ENCODE data around the gene NBAS. TPM values are rescaled to one million over a fixed set of nuclear protein-coding genes. Genes with fewer than 3 reads are reported as not detected.

NBAS gene
- total and polyA plus RNA-seq, 2 of the 4 experiments (the other 2 are of a cell fraction): 22.3 to 105 TPM

- in situ Hi-C loops (cut with MboI; ENCODE audit: low sequenced_read_pairs) (no loop called here), dilution Hi-C loops (cut with HindIII; ENCODE audit: low sequenced_read_pairs, unreplicated experiment) (no loop called here), intact Hi-C loops (cut with micrococcal nuclease) (loop anchor here (10.0 kb wide), 1 partner anchor 390 kb away; the partner anchor contains the start of gene NBAS)
- H3K9me3 ChIP-seq (ENCODE audit: control insufficient read depth, insufficient read depth, low read length): no peaks in the 10 kb centered on the region
- H2AK5ac ChIP-seq (ENCODE audit: low read depth, low read length): no peak overlapping the region
- H3K4me2 ChIP-seq (ENCODE audit: low read depth, low read length): no peak overlapping the region
- H3K27me3 ChIP-seq (ENCODE audit: control insufficient read depth, insufficient read depth, low read length): no peaks in the 10 kb centered on the region
- no peak overlapping the region for H3K4me3 ChIP-seq (ENCODE audit: insufficient read depth, low read depth, low read length)
- no peak overlapping the region for H3K4ac ChIP-seq (ENCODE audit: low read depth, low read length)
- H4K5ac ChIP-seq (ENCODE audit: low read depth, low read length): no peak overlapping the region
- H3K23ac ChIP-seq (ENCODE audit: low read depth, low read length): no peak overlapping the region
- no peak overlapping the region for H4K8ac ChIP-seq (ENCODE audit: low read depth in 2 of 2, low read length in 2 of 2)
- ChIA-PET POLR2A (ENCODE audit: unreplicated experiment) (interaction anchor here (0.6 kb wide), 1 partner anchor 387 kb away, joined by 6 read pairs; the partner anchor contains the start of gene NBAS), CTCF (no interaction called here)
- no peak overlapping the region for H3K27ac ChIP-seq (ENCODE audit: insufficient read depth, low read length)
- H2AK9ac ChIP-seq (replicated peaks; ENCODE audit: low read depth, low read length, poor library complexity): no peak overlapping the region
- DNase-seq (no peak), ATAC-seq (ENCODE audit: low read depth) (no peak)
- no peak overlapping the region for H2BK120ac ChIP-seq (ENCODE audit: low read depth, low read length)
- H3K14ac ChIP-seq (replicated peaks; ENCODE audit: low read depth, low read length): no peak overlapping the region
- no peak overlapping the region for H3K56ac ChIP-seq (ENCODE audit: extremely low read depth, insufficient read depth, low read length)
- no TSS peak for BruUV-seq (replicated peaks)
- WGBS, 2 experiments (ENCODE audit: extremely low coverage in 2 of 2, insufficient read length in 1 of 2): no CpG with 5 or more reads among the region's 2 CpGs
- no peaks in the 10 kb centered on the region for H4K20me1 ChIP-seq (ENCODE audit: insufficient read depth, low read length)
- no peak overlapping the region for H3K18ac ChIP-seq (ENCODE audit: low read depth, low read length)
- no peak overlapping the region for H2AFZ ChIP-seq (replicated peaks; ENCODE audit: low read length, poor library complexity)
- no peak overlapping the region for H4K91ac ChIP-seq (ENCODE audit: insufficient read depth, low read depth, low read length)
- 0 out of 2 replicates have a peak, but pooled peaks cover 1% of the 10 kb centered on the region for H3K36me3 ChIP-seq (ENCODE audit: control insufficient read depth, insufficient read depth, low read length)
- no peak overlapping the region for H3K9ac ChIP-seq (ENCODE audit: low read depth, low read length)
- no peak for TF ChIP-seq BHLHE40 (IDR thresholded peaks at IDR 0.05; ENCODE audit: low read depth, low read length)
- TF ChIP-seq NFE2L2 (IDR thresholded peaks at IDR 0.05; ENCODE audit: low read depth, low read length): no peak
- TF ChIP-seq USF2 (IDR thresholded peaks at IDR 0.05; ENCODE audit: low read depth, low read length): no peak
- no peak for TF ChIP-seq FOS (IDR thresholded peaks at IDR 0.05; ENCODE audit: low read depth, low read length)
- no peak for TF ChIP-seq RFX5 (IDR thresholded peaks at IDR 0.05; ENCODE audit: low read depth, low read length)
- no peak for TF ChIP-seq MXI1 (IDR thresholded peaks at IDR 0.05; ENCODE audit: borderline replicate concordance, low read depth, low read length)
- no peak for TF ChIP-seq MAZ (IDR thresholded peaks at IDR 0.05; ENCODE audit: borderline replicate concordance, low read depth, low read length)
- no peak for TF ChIP-seq CTCF (conservative IDR thresholded peaks at IDR 0.05; ENCODE audit: low read depth, low read length)
- no peak for TF ChIP-seq ELK1 (IDR thresholded peaks at IDR 0.05; ENCODE audit: borderline replicate concordance, low read depth, low read length)
- TF ChIP-seq RAD21 (IDR thresholded peaks at IDR 0.05; ENCODE audit: low read length): no peak
- TF ChIP-seq CEBPB (IDR thresholded peaks at IDR 0.05; ENCODE audit: low read depth, low read length): no peak
- no peak for TF ChIP-seq MAFK (IDR thresholded peaks at IDR 0.05; ENCODE audit: low read depth, low read length)
- no peak for TF ChIP-seq POLR2A (IDR thresholded peaks at IDR 0.05; ENCODE audit: low read depth, low read length)
- TF ChIP-seq SMC3 (IDR thresholded peaks at IDR 0.05; ENCODE audit: low read depth, low read length): no peak
- no peak for TF ChIP-seq RCOR1 (IDR thresholded peaks at IDR 0.05; ENCODE audit: insufficient replicate concordance, low read length)
- TF ChIP-seq CHD1 (IDR thresholded peaks at IDR 0.05; ENCODE audit: low read depth, low read length): no peak
- no peak overlapping the region for H2BK20ac ChIP-seq (ENCODE audit: low read depth, low read length)
- no peak overlapping the region for H2BK15ac ChIP-seq (ENCODE audit: low read depth, low read length)
- peaks cover 10% of the 10 kb centered on the region for H3K4me1 ChIP-seq (ENCODE audit: control insufficient read depth, insufficient read depth, low read length)
- no peak overlapping the region for H2BK5ac ChIP-seq (ENCODE audit: low read depth, low read length, poor library complexity, severe bottlenecking)
- peaks cover 0 to 6% of the 10 kb centered on the region in 2 experiments; a peak in 1 of 4 replicates for H3K79me1 ChIP-seq (ENCODE audit: low read depth in 1 of 2, low read length in 2 of 2)
- H3K9me1 ChIP-seq (ENCODE audit: insufficient read depth, low read length): peaks cover 9% of the 10 kb centered on the region
Observed at GRCh38 chr2:15174567-15174966, 386.6 kb downstream of the NBAS start.

Measured in IMR-90 (cell line).